Neuronal stem cell (in vitro differentiated cells): ENCODE measurements around the gene APC.
"Not testable (repeated sequence)": the region's sequence is repeated elsewhere in the genome, so short reads cannot be mapped to it uniquely, and the experiment has no call there.

Experiments used
- DNase-seq: peaks from one replicate; pipeline ENCODE4 v3.0.0-alpha.2; 2013; ENCODE audit warnings: low spot score
- H2AFZ ChIP-seq: one replicate; pipeline ENCODE4 v1.6.1; 2013; ENCODE audit warnings: mild to moderate bottlenecking, low read length, inconsistent platforms
- H2AK5ac ChIP-seq: 2 replicates; pipeline ENCODE4 v1.6.1; 2013; ENCODE audit warnings: low read depth, mild to moderate bottlenecking, inconsistent platforms, low read length, moderate library complexity, mixed read lengths
- H2BK120ac ChIP-seq: 2 replicates; pipeline ENCODE4 v1.6.1; 2013; ENCODE audit warnings: low read depth, mild to moderate bottlenecking, inconsistent platforms, low read length, moderate library complexity, mixed read lengths
- H2BK12ac ChIP-seq: one replicate; pipeline ENCODE4 v1.6.1; 2013; ENCODE audit warnings: low read length, inconsistent platforms
- H2BK15ac ChIP-seq: 2 replicates; pipeline ENCODE4 v1.6.1; 2013; ENCODE audit warnings: mild to moderate bottlenecking, low read length, inconsistent platforms, mixed read lengths
- H2BK5ac ChIP-seq: one replicate; pipeline ENCODE4 v1.6.1; 2013; ENCODE audit warnings: inconsistent platforms, mild to moderate bottlenecking, low read length, moderate library complexity
- H3K14ac ChIP-seq: one replicate; pipeline ENCODE4 v1.6.1; 2013; ENCODE audit warnings: low read length, inconsistent platforms
- H3K18ac ChIP-seq: 2 replicates; pipeline ENCODE4 v1.6.1; 2013; ENCODE audit warnings: low read length, inconsistent platforms
- H3K23ac ChIP-seq: 2 replicates; pipeline ENCODE4 v1.6.1; 2013; ENCODE audit warnings: low read depth, mild to moderate bottlenecking, mixed read lengths, low read length, inconsistent platforms; ENCODE audit not compliant: poor library complexity
- H3K27ac ChIP-seq: replicated peaks from 3 replicates; pipeline ENCODE4 v1.5.1; 2013; ENCODE audit warnings: low read length, inconsistent platforms
- H3K27me3 ChIP-seq, 3 experiments: 2 replicates each; pipeline ENCODE4 v1.6.1; 2013; ENCODE audit warnings: low read length in 3 of 3, mild to moderate bottlenecking in 2 of 3, inconsistent platforms in 1 of 3, low read depth in 1 of 3, mixed read lengths in 1 of 3, moderate library complexity in 1 of 3; ENCODE audit not compliant: control insufficient read depth in 3 of 3, insufficient read depth in 3 of 3
- H3K36me3 ChIP-seq, 2 donors: replicated peaks in 1 of 2; 2 replicates each; pipeline ENCODE4 v1.6.1; 2013; ENCODE audit warnings: low read length in 2 of 2; ENCODE audit not compliant: control insufficient read depth in 2 of 2, insufficient read depth in 2 of 2
- H3K4ac ChIP-seq: 2 replicates; pipeline ENCODE4 v1.6.1; 2013; ENCODE audit warnings: inconsistent platforms, mild to moderate bottlenecking, low read length, moderate library complexity
- H3K4me1 ChIP-seq, 2 donors: 1 replicate in 1 of 2; 2 replicates in 1 of 2; pipeline ENCODE4 v1.6.1; 2013; ENCODE audit warnings: low read length in 2 of 2, low read depth in 1 of 2; ENCODE audit not compliant: control insufficient read depth in 2 of 2, insufficient read depth in 1 of 2
- H3K4me2 ChIP-seq: one replicate; pipeline ENCODE4 v1.6.1; 2013; ENCODE audit warnings: mild to moderate bottlenecking, low read length, inconsistent platforms; ENCODE audit not compliant: insufficient read depth, poor library complexity, severe bottlenecking
- H3K4me3 ChIP-seq, 2 donors: 2 replicates each; pipeline ENCODE4 v1.5.1; 2013; ENCODE audit warnings: low read length in 2 of 2, mild to moderate bottlenecking in 2 of 2, inconsistent platforms in 1 of 2, moderate library complexity in 1 of 2
- H3K79me1 ChIP-seq: one replicate; pipeline ENCODE4 v1.6.1; 2013; ENCODE audit warnings: low read depth, mild to moderate bottlenecking, inconsistent platforms, low read length, moderate library complexity
- H3K9ac ChIP-seq: one replicate; pipeline ENCODE4 v1.6.1; 2013; ENCODE audit warnings: mild to moderate bottlenecking, low read depth, low read length, inconsistent platforms; ENCODE audit not compliant: poor library complexity
- H3K9me3 ChIP-seq, 2 donors: replicated peaks in 1 of 2; 2 replicates each; pipeline versions ENCODE3 to v1.6.1; 2013; ENCODE audit warnings: low read length in 2 of 2, mild to moderate bottlenecking in 2 of 2, inconsistent platforms in 1 of 2, low read depth in 1 of 2, mixed read lengths in 1 of 2, moderate library complexity in 1 of 2; ENCODE audit not compliant: control insufficient read depth in 2 of 2, insufficient read depth in 1 of 2
- H4K8ac ChIP-seq: one replicate; pipeline ENCODE4 v1.6.1; 2013; ENCODE audit warnings: low read depth, mild to moderate bottlenecking, inconsistent platforms, low read length, moderate library complexity
- H4K91ac ChIP-seq: one replicate; pipeline ENCODE4 v1.6.1; 2013; ENCODE audit warnings: low read length, low read depth, mild to moderate bottlenecking, inconsistent platforms; ENCODE audit not compliant: poor library complexity
- WGBS, 2 donors: extraction: QIAGEN DNeasy Blood & Tissue Kit; methylation state at CpG; one replicate each; pipeline ENCODE4 v1.1.7; 2013; ENCODE audit warnings: missing lambda C conversion rate in 2 of 2, mixed read lengths in 1 of 2; ENCODE audit not compliant: insufficient read length in 2 of 2, insufficient replicate concordance in 1 of 2; ENCODE audit errors: extremely low coverage in 2 of 2; 5-methylcytosine and 5-hydroxymethylcytosine counted together

APC gene

GRCh38 chr5:112713206-112713605 lies 24.5 kb upstream of the APC start:
- Histone ChIP-seq H3K14ac (no peak overlapping the region), H2AFZ (no peak overlapping the region), H4K8ac (no peak overlapping the region), H3K18ac (no peak overlapping the region), H3K23ac (no peak overlapping the region), H3K27ac (no peak overlapping the region), H2AK5ac (no peak overlapping the region), H3K4me2 (no peak overlapping the region), H2BK12ac (no peak overlapping the region), H3K4me3 (no peak overlapping the region), H3K9ac (no peak overlapping the region), H3K27me3 (no peaks in the 10 kb centered on the region), H3K79me1 (peaks cover 5% of the 10 kb centered on the region), H3K9me3 (peaks cover 0 to 12% of the 10 kb centered on the region in 2 donors), H3K4me1 (peaks cover 4 to 9% of the 10 kb centered on the region in 2 donors), H2BK120ac (no peak overlapping the region), H3K36me3 (peaks cover 0 to 4% of the 10 kb centered on the region in 2 donors), H2BK5ac (no peak overlapping the region), H3K4ac (no peak overlapping the region), H4K91ac (no peak overlapping the region), H2BK15ac (no peak overlapping the region)
- no CpG with 5 or more reads among the region's 5 CpGs for whole genome bisulfite sequencing, 2 donors
- no peak for DNase-seq

DNA sequence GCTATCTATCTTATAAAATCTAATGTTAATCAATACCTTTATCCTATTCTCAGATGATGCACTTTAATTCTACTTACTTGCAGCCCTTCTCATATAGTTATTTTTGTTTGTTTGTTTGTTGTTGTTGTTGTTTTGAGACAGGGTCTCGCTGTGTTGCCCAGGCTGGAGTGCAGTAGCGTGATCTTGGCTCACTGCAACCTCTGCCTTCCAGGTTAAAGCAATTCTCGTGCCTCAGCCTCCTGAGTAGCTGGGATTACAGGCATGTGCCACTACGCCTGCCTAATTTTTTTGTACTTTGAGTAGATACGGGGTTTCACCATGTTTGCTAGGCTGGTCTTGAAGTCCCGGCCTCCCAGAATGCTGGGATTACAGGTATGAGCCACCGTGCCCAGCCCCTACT lies 20.8 kb upstream of the APC start:
- not testable (repeated sequence) for H3K9ac ChIP-seq, H3K4ac ChIP-seq, H2BK5ac ChIP-seq, H3K23ac ChIP-seq, H3K27me3 ChIP-seq, H3K79me1 ChIP-seq, H3K18ac ChIP-seq, H2AFZ ChIP-seq, H2AK5ac ChIP-seq, H4K91ac ChIP-seq, DNase-seq, H3K27ac ChIP-seq, H3K36me3 ChIP-seq, H3K4me3 ChIP-seq, H2BK120ac ChIP-seq, H3K4me2 ChIP-seq, H4K8ac ChIP-seq, H3K14ac ChIP-seq, H2BK15ac ChIP-seq, H3K4me1 ChIP-seq, H2BK12ac ChIP-seq
- H3K9me3 ChIP-seq: peaks cover 0 to 14% of the 10 kb centered on the region in 2 donors
- WGBS, 2 donors: no CpG with 5 or more reads among the region's 7 CpGs

DNA sequence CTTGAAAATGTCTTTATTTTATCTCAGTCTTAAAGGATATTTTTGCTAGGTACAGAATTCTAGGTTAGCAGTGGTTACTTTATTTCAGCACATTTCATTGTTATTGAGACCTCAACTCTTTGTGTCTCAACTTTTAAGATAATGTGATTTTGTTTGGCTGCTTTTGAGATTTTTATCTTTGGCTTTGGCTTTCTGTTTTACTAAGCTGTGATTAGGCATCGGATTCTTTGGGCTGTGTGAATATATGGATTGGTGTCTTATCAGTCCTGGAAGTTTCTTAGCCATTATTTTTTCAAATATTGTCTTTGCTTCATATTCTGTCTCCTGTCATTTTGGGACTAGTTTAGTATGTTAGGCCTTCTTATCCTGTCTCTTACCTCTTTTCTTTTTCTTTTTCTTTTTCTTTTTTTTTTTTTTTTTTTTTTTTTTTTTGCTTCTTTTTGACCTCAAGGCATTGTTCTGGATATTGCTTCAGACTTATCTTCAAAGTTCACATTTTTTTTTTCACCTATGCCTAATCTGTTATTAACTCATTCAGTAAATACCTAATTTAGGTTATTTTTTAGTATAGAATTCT lies 20.1 kb upstream of the APC start:
- no peak overlapping the region for H3K27ac ChIP-seq
- no peaks in the 10 kb centered on the region for H3K27me3 ChIP-seq
- no peak overlapping the region for H3K4ac ChIP-seq
- no peak overlapping the region for H2BK12ac ChIP-seq
- H3K18ac ChIP-seq: no peak overlapping the region
- H3K14ac ChIP-seq: no peak overlapping the region
- H2BK5ac ChIP-seq: no peak overlapping the region
- H3K9ac ChIP-seq: no peak overlapping the region
- no peak for DNase-seq
- no peak overlapping the region for H3K4me2 ChIP-seq
- H2BK15ac ChIP-seq: no peak overlapping the region
- no peak overlapping the region for H3K4me3 ChIP-seq
- H3K9me3 ChIP-seq: peaks cover 0 to 14% of the 10 kb centered on the region in 2 donors
- H3K4me1 ChIP-seq: peaks cover 0 to 3% of the 10 kb centered on the region in 2 donors
- H2AFZ ChIP-seq: no peak overlapping the region
- peaks cover 0 to 4% of the 10 kb centered on the region in 2 donors for H3K36me3 ChIP-seq
- WGBS, 2 donors: no CpG with 5 or more reads among the region's 1 CpG
- no peak overlapping the region for H2AK5ac ChIP-seq
- H4K91ac ChIP-seq: no peak overlapping the region
- H3K79me1 ChIP-seq: peaks cover 2% of the 10 kb centered on the region
- H2BK120ac ChIP-seq: no peak overlapping the region
- H3K23ac ChIP-seq: no peak overlapping the region
- no peak overlapping the region for H4K8ac ChIP-seq

DNA sequence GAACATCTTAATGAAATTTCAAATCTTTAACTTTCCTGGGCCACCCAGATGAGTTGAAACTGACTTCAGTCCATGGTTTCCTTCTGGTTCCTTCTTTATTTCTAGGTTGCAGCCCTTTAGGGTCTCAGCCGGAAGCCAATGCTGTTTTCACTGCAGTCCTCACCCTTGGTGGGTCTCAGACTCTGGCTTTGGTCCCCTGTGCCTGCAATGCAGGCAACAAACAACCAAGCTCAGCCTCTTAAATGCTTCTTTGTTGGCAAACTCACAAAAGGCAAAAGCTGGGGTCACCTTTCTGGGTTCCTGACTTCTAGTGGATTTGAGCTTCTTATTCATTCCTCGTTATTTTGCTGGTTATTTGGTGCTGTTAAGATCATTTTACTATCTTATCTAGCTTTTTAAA lies 19.3 kb upstream of the APC start:
- Histone ChIP-seq H2BK120ac (no peak overlapping the region), H3K4ac (no peak overlapping the region), H3K14ac (no peak overlapping the region), H4K8ac (no peak overlapping the region), H3K27ac (no peak overlapping the region), H3K4me2 (no peak overlapping the region), H3K18ac (no peak overlapping the region), H3K27me3 (no peaks in the 10 kb centered on the region), H3K36me3 (peaks cover 0 to 2% of the 10 kb centered on the region in 2 donors), H3K9ac (no peak overlapping the region), H2AK5ac (no peak overlapping the region), H2BK12ac (no peak overlapping the region), H4K91ac (no peak overlapping the region), H2BK15ac (no peak overlapping the region), H2AFZ (no peak overlapping the region), H3K79me1 (no peaks in the 10 kb centered on the region), H3K4me1 (peaks cover 0 to 3% of the 10 kb centered on the region in 2 donors), H3K9me3 (peaks cover 0 to 14% of the 10 kb centered on the region in 2 donors), H3K23ac (no peak overlapping the region), H3K4me3 (no peak overlapping the region), H2BK5ac (no peak overlapping the region)
- DNase-seq: peak; percentile 9
- WGBS, 2 donors: no CpG with 5 or more reads among the region's 2 CpGs
